ENCODE results near the gene CEMIP. TPM values are rescaled to one million over a fixed set of nuclear protein-coding genes. Genes with fewer than 3 reads are reported as not detected.

Gene CEMIP
- total RNA-seq, 6 donors from 2014 or later: 0.59 to 38.8 (median 5.7) TPM

DNA sequence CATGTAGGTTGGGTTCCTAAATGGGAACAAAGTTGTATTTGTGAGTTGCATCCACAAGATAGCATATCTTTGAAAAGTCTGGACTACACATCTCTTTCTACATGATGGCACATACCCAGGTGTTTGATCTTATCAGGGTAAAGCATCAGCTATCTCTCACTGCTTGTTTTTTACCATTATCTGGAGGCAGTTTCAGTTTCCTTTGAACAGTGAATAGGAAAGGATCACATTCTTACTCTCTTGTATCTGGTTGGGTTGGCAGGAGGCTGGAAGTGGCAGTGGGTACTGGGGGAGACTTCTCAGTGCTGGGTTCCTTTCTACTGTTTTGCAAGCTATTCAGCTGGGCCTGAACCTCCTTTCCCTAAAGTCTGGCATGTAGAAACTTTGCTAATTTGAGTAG lies 4.1 kb downstream of the CEMIP start:
- Histone ChIP-seq H3K36me3 (no peaks in the 10 kb centered on the region), H3K4me3 (no peak overlapping the region), H3K4me1 (peaks cover 17 to 28% (median 27%) of the 10 kb centered on the region in 4 donors), H3K9me3 (no peaks in the 10 kb centered on the region), H3K27me3 (peaks cover 0 to 9% (median 1%) of the 10 kb centered on the region in 4 donors), H3K27ac (no peak overlapping the region)
- ATAC-seq (ENCODE audit: low FRiP score in 2 of 2): no peak
- TF ChIP-seq, protein P1, sequence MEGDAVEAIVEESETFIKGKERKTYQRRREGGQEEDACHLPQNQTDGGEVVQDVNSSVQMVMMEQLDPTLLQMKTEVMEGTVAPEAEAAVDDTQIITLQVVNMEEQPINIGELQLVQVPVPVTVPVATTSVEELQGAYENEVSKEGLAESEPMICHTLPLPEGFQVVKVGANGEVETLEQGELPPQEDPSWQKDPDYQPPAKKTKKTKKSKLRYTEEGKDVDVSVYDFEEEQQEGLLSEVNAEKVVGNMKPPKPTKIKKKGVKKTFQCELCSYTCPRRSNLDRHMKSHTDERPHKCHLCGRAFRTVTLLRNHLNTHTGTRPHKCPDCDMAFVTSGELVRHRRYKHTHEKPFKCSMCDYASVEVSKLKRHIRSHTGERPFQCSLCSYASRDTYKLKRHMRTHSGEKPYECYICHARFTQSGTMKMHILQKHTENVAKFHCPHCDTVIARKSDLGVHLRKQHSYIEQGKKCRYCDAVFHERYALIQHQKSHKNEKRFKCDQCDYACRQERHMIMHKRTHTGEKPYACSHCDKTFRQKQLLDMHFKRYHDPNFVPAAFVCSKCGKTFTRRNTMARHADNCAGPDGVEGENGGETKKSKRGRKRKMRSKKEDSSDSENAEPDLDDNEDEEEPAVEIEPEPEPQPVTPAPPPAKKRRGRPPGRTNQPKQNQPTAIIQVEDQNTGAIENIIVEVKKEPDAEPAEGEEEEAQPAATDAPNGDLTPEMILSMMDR (IDR thresholded peaks at IDR 0.05): no peak
- TF ChIP-seq EP300 (IDR thresholded peaks at IDR 0.05): no peak
- TF ChIP-seq POLR2AphosphoS5 (IDR thresholded peaks at IDR 0.05): no peak
- TF ChIP-seq POLR2A (IDR thresholded peaks at IDR 0.05): no peak
- no peak for DNase-seq

DNA sequence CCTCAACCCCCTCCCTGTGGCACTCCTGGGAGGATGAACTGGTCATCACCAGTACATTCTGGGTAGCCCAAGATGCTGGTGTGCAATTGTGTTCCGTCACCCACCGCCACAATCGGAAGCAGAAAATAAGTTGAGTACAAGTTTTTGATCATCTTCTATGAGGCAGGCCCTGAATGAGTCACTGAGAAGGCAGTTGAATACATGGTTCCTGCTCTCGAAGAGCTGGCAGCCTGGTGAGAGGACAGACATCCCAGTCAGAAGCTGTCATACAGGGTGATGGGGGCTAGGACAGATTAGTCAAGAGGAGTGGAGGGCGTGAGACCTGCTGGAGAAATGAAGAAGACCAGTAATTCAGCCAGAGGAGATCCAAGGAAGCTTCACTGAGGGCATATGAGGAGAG lies 6.2 kb downstream of the CEMIP start:
- no peak for TF ChIP-seq POLR2A (IDR thresholded peaks at IDR 0.05)
- no peak for DNase-seq

DNA sequence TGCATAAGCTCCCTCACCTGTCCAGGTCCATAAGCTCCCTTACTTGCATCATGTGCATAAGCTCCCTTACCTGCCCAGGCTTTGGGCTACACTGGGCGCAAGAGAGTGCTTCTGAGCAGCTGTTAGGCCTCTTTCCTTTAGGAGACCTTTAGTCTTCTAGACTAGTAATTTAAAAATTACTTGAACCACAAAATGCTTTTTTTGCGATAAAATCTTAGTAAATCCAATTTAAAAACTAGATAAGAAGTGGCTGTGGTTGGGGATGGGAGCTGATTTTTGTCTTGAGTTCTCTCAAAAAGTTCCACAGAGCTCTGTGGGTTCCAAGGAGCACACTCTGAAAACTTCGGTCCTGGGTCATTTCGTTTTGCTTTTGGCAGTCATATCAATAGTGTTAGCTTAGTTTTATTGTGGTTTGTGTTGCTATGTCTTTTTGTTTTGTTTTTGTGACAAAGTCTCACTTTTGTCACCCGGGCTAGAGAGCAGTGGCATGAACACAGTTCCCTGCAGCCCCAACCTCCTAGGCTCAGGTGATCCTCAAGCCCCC lies 6.7 kb downstream of the CEMIP start:
- H3K27ac ChIP-seq: no peak overlapping the region

More for the DNA sequence above, 6.2 kb downstream of the CEMIP start:
- 90 to 99% methylated on average over 5 of the region's 5 CpGs for WGBS, 2 donors
- no peak for ATAC-seq (ENCODE audit: low FRiP score in 2 of 2)
- Histone ChIP-seq H3K4me1 (peaks cover 1 to 11% (median 7%) of the 10 kb centered on the region in 4 donors), H3K36me3 (no peaks in the 10 kb centered on the region), H3K27ac (no peak overlapping the region), H3K27me3 (peaks cover 0 to 2% (median 0%) of the 10 kb centered on the region in 4 donors), H3K9me3 (no peaks in the 10 kb centered on the region), H3K4me3 (no peak overlapping the region)

DNA sequence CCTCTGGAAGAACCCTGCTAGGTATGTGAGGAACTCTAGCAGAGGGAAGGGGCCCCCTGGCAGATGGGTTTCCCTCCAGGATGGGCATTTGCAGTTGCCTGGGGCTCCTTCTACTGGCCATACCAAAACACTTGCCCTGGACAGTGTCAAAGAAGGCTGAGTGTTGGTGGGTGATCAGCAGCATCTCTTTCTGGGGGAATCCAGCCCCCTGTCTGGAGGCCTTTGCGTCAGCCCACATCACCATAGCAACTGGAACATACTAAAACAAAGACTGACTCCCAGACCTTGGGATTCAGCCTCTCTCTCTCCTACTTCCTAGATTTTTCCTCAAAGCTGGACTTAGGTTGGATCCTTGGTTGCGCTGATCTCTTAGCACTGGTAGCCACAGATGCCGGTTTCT lies 8.1 kb downstream of the CEMIP start:
- no peak for ATAC-seq (ENCODE audit: low FRiP score in 2 of 2)

More for the DNA sequence above, 6.7 kb downstream of the CEMIP start:
- H3K9me3 ChIP-seq: no peaks in the 10 kb centered on the region
- no peak overlapping the region for H3K4me3 ChIP-seq
- TF ChIP-seq, protein P1 (IDR thresholded peaks at IDR 0.05): no peak
- TF ChIP-seq EP300 (IDR thresholded peaks at IDR 0.05) (no peak), POLR2AphosphoS5 (IDR thresholded peaks at IDR 0.05) (no peak), POLR2A (IDR thresholded peaks at IDR 0.05) (no peak)
- ATAC-seq (ENCODE audit: low FRiP score in 2 of 2): no peak
- no peak for DNase-seq
- peaks cover 0 to 6% (median 2%) of the 10 kb centered on the region in 4 donors for H3K4me1 ChIP-seq
- 89 to 94% methylated on average over 5 of the region's 5 CpGs for WGBS, 2 donors
- no peaks in the 10 kb centered on the region for H3K27me3 ChIP-seq
- no peaks in the 10 kb centered on the region for H3K36me3 ChIP-seq

DNA sequence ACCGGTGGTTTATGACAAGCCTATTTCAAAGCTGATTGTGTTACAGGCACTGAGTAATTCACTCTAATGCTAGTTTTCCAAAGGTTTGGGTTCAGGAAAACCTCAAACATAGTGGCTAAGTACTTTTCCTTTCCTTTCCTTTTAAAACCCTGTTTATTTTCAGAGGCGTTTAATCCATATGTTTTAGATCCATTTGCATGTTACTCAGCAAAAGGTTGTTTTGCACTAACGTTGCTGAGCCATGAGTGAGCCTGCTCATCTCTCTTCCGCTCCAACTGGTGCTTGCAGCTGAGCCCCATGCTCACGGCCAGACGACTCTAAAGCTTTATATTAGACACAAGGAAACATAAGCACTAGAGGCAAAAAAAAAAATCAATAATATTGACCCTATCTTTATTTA lies 9.4 kb downstream of the CEMIP start:
- Histone ChIP-seq H3K4me1 (peaks cover 0 to 4% (median 0%) of the 10 kb centered on the region in 4 donors), H3K27me3 (no peaks in the 10 kb centered on the region), H3K4me3 (no peak overlapping the region), H3K36me3 (no peaks in the 10 kb centered on the region), H3K9me3 (no peaks in the 10 kb centered on the region), H3K27ac (no peak overlapping the region)
- TF ChIP-seq EP300 (IDR thresholded peaks at IDR 0.05) (no peak), POLR2A (IDR thresholded peaks at IDR 0.05) (no peak), POLR2AphosphoS5 (IDR thresholded peaks at IDR 0.05) (no peak)
- TF ChIP-seq, protein P1 (IDR thresholded peaks at IDR 0.05): no peak
- WGBS, 2 donors: 79 to 82% methylated on average over 6 of the region's 6 CpGs
- ATAC-seq (ENCODE audit: low FRiP score in 2 of 2): no peak
- DNase-seq: no peak

More for the DNA sequence above, 8.1 kb downstream of the CEMIP start:
- Histone ChIP-seq H3K27me3 (no peaks in the 10 kb centered on the region), H3K4me1 (peaks cover 0 to 4% (median 0%) of the 10 kb centered on the region in 4 donors), H3K4me3 (no peak overlapping the region), H3K36me3 (no peaks in the 10 kb centered on the region), H3K9me3 (no peaks in the 10 kb centered on the region), H3K27ac (no peak overlapping the region)
- TF ChIP-seq, protein P1 (IDR thresholded peaks at IDR 0.05): no peak
- TF ChIP-seq POLR2AphosphoS5 (IDR thresholded peaks at IDR 0.05) (no peak), EP300 (IDR thresholded peaks at IDR 0.05) (no peak), POLR2A (IDR thresholded peaks at IDR 0.05) (no peak)
- no peak for DNase-seq
- 100% methylated on average over 3 of the region's 3 CpGs for WGBS, 2 donors
